Pancreas (tissue), 10 donors: ENCODE data around the gene CCDC74B. TPM values are rescaled to one million over a fixed set of nuclear protein-coding genes. Genes with fewer than 3 reads are reported as not detected.
"Not testable (repeated sequence)": the region's sequence is repeated elsewhere in the genome, so short reads cannot be mapped to it uniquely, and the experiment has no call there.

Experiments used
- ATAC-seq, 4 donors: fragments of 200-7000 bp; cut with Tn5 transposase; one replicate each; pipeline versions ENCODE4 v1.8.0 to v1.9.1; 2020; ENCODE audit warnings: mild to moderate bottlenecking in 4 of 4, moderate library complexity in 4 of 4
- DNase-seq, 6 donors: peaks; one replicate each; pipeline ENCODE4 v3.0.0-alpha.2; 2020
- FAIRE-seq: peaks from 2 replicates; lab custom pipeline; 2012; peaks lifted over from hg19 to GRCh38; lab: Jason Lieb, UNC
- H3K27ac ChIP-seq, 4 donors: fragments of 200-600 bp; sonication (generic); 1 replicate in 3 of 4; 2 replicates in 1 of 4; pipeline versions ENCODE4 v1.5.0 to v1.8.0; 2020
- H3K27me3 ChIP-seq, 4 donors: fragments of 200-600 bp; one replicate each; pipeline ENCODE4 v1.8.0; 2021
- H3K36me3 ChIP-seq, 3 donors: fragments of 200-600 bp; sonication (generic) in 1 of 3; one replicate each; pipeline versions ENCODE4 v1.5.0 to v1.8.0; 2020 to 2021
- H3K4me1 ChIP-seq, 3 donors: fragments of 200-600 bp; one replicate each; pipeline ENCODE4 v1.8.0; 2021
- H3K4me3 ChIP-seq, 4 donors: fragments of 200-600 bp; sonication (generic) in 2 of 4; one replicate each; pipeline versions ENCODE4 v1.5.0 to v1.8.0; 2020 to 2021
- H3K9me3 ChIP-seq, 4 donors: fragments of 200-600 bp; one replicate each; pipeline ENCODE4 v1.8.0; 2021
- whole genome bisulfite sequencing, 2 donors: extraction: QIAGEN DNeasy Blood & Tissue Kit; methylation state at CpG; one replicate each; pipeline ENCODE4 v1.1.7; 2013; 5-methylcytosine and 5-hydroxymethylcytosine counted together
- intact Hi-C, 3 donors: fragments of 100-400 bp; cut with DNase I; formaldehyde crosslinking; loops; one replicate each; pipeline versions ENCODE4 v1.11.1 to v1.14.2; 2022
- polyA plus RNA-seq, 2 donors: library from polyadenylated mRNA; stranded (reverse); fragments of 200-250 nt; gene quantifications; one replicate each; pipeline ENCODE4 v1.2.3, GENCODE V29; 2013
- total RNA-seq, 6 donors: library from RNA; stranded (reverse); fragmentation: NEBNext Ultra II Directional in 4 of 6; extraction: Animal tissue kit (Norgen Biotek cat#: 25700) in 4 of 6; gene quantifications; one replicate each; pipeline versions ENCODE4 v1.2.1 to v1.2.4, GENCODE V29; 2021 to 2023
- TF ChIP-seq, protein P1 (sequence below), 4 donors: fragments of 200-600 bp; sonication (generic) in 3 of 4; IDR thresholded peaks; one replicate each; pipeline versions ENCODE4 v1.5.0 to v1.8.0; 2021; ENCODE audit warnings: antibody characterized with exemption in 4 of 4
- donor health status: healthy with polysubstance abuse.
- donor health status: DM: no; HTN: no; CAD: no; lungs with moderate emphysema.
- donor health status: DM: no; HTN: no; CAD: no.
- donor health status: control.
- donor health status: control.
- donor health status: Bipolar disorder and iron deficiency.
- donor health status: DM: yes; HTN: yes; CAD: no.
- donor health status: DM: no; HTN: no; CAD: no.
- donor health status: DM: no; HTN: no; CAD: no.
- donor health status: DM: yes; HTN: yes; CAD: no.

Gene CCDC74B
- total and polyA plus RNA-seq, 8 donors: 0.34 to 6.3 (median 0.50) TPM

- Histone ChIP-seq H3K9me3 (no peaks in the 10 kb centered on the region), H3K4me3 (no peak overlapping the region), H3K36me3 (peaks cover 0 to 5% (median 0%) of the 10 kb centered on the region in 3 donors), H3K4me1 (no peaks in the 10 kb centered on the region), H3K27ac (no peak overlapping the region), H3K27me3 (no peaks in the 10 kb centered on the region)
- intact Hi-C loops: no loop called here
- FAIRE-seq: no peak
- DNase-seq: no peak
- WGBS, 2 donors: 94 to 98% methylated on average over 29 of the region's 29 CpGs
- TF ChIP-seq, protein P1, sequence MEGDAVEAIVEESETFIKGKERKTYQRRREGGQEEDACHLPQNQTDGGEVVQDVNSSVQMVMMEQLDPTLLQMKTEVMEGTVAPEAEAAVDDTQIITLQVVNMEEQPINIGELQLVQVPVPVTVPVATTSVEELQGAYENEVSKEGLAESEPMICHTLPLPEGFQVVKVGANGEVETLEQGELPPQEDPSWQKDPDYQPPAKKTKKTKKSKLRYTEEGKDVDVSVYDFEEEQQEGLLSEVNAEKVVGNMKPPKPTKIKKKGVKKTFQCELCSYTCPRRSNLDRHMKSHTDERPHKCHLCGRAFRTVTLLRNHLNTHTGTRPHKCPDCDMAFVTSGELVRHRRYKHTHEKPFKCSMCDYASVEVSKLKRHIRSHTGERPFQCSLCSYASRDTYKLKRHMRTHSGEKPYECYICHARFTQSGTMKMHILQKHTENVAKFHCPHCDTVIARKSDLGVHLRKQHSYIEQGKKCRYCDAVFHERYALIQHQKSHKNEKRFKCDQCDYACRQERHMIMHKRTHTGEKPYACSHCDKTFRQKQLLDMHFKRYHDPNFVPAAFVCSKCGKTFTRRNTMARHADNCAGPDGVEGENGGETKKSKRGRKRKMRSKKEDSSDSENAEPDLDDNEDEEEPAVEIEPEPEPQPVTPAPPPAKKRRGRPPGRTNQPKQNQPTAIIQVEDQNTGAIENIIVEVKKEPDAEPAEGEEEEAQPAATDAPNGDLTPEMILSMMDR (IDR thresholded peaks at IDR 0.05): no peak
- ATAC-seq: no peak
Measured at GRCh38 chr2:130154773-130155765, 10.2 kb upstream of the CCDC74B start.

GRCh38 chr2:130154423-130154770 lies 9.5 kb upstream of the CCDC74B start:
- ATAC-seq, H3K27ac ChIP-seq, H3K27me3 ChIP-seq, H3K9me3 ChIP-seq, H3K4me3 ChIP-seq, DNase-seq, H3K36me3 ChIP-seq, FAIRE-seq, intact Hi-C loops, H3K4me1 ChIP-seq: not testable (repeated sequence)
- 92 to 93% methylated on average over 5 to 7 of the region's 8 CpGs for WGBS, 2 donors

GRCh38 chr2:130153721-130154422 lies 9.0 kb upstream of the CCDC74B start:
- H3K36me3 ChIP-seq, H3K4me1 ChIP-seq, H3K27me3 ChIP-seq, intact Hi-C loops, ATAC-seq, H3K27ac ChIP-seq, FAIRE-seq, H3K4me3 ChIP-seq, H3K9me3 ChIP-seq, DNase-seq: not testable (repeated sequence)
- 94% methylated on average over 19 to 23 of the region's 23 CpGs for WGBS, 2 donors

DNA sequence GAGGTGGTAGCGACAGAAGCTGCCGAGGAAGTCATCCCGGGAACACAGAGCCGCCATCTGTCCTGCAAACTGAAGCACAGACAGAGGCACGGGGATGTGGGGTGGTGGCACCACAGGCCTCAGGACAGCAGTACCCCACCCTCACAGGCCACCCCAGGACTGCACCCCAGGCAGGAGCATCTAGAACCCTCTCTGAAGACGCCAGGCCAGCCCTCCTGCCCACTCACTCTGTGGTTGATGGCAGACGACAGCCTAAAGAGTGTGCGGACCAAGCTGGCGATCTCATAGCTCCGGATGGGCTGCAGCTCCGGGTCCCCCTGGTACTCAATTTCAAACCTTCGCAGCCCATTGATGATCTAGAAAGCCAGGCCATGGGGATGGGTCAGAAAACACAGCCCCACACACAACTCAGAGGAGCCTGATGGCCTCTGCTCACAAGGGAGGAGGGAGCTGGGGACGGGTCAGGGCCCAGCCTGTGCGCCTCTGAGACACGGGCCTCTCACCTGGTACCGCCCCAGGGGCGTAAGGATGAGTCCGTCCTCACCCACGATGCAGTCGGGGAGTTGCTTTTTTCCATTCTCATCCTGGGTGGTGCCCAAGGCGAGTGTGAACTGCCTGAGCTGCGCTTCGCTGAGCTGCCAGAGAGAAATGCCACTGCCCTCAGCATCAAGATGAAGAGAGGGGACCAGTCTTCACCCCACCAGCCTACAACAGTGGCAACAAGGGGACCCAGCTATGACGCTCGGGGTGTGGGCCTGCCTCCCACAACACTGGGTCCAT lies 8.1 kb upstream of the CCDC74B start:
- no peak overlapping the region for H3K27ac ChIP-seq
- no peak for ATAC-seq
- TF ChIP-seq, protein P1 (IDR thresholded peaks at IDR 0.05): no peak
- no peaks in the 10 kb centered on the region for H3K27me3 ChIP-seq
- H3K4me3 ChIP-seq: no peak overlapping the region
- peak in 1 of 6 donors; percentile 41 for DNase-seq
- 92 to 97% methylated on average over 21 to 25 of the region's 25 CpGs for WGBS, 2 donors
- H3K4me1 ChIP-seq: no peaks in the 10 kb centered on the region
- intact Hi-C loops: no loop called here
- no peak for FAIRE-seq
- peaks cover 0 to 5% (median 0%) of the 10 kb centered on the region in 3 donors for H3K36me3 ChIP-seq
- no peaks in the 10 kb centered on the region for H3K9me3 ChIP-seq

- H3K27ac ChIP-seq, H3K9me3 ChIP-seq, FAIRE-seq, DNase-seq, H3K4me3 ChIP-seq, H3K4me1 ChIP-seq, H3K27me3 ChIP-seq, intact Hi-C loops, ATAC-seq, H3K36me3 ChIP-seq: not testable (repeated sequence)
- WGBS, 2 donors: 93 to 95% methylated on average over 24 to 27 of the region's 27 CpGs
Measured at GRCh38 chr2:130152136-130152815, 7.4 kb upstream of the CCDC74B start.

DNA sequence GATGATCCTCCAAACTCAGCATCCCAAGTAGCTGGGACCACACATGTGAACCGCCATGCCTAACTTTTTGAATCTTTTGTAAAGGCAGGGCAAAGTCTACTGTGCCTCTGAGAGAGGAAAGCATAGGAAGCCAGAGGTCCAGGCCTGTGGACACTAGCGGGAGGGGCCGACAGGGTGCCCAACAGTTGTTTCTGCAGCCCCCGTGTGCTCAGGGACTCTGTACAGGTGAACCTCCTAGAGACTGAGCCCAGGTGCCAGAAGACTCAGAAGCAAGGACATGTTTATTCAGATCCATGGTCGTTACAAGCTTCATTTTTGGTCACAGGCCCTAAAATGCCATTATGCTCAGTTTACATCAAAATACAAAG lies 6.2 kb upstream of the CCDC74B start:
- H3K9me3 ChIP-seq, H3K36me3 ChIP-seq, intact Hi-C loops, H3K4me1 ChIP-seq, H3K27ac ChIP-seq, ATAC-seq, H3K27me3 ChIP-seq, H3K4me3 ChIP-seq, DNase-seq, FAIRE-seq: not testable (repeated sequence)
- WGBS, 2 donors: 68 to 71% methylated on average over 5 of the region's 5 CpGs
